Mesenteric fat pad (tissue), 1 donor: ENCODE data around the gene APBA3. TPM values are rescaled to one million over a fixed set of nuclear protein-coding genes. Genes with fewer than 3 reads are reported as not detected.

ENCODE experiments used
- DNase-seq: peaks from one replicate; pipeline ENCODE4 v3.0.0-alpha.2; 2020; ENCODE audit warnings: low spot score
- total RNA-seq: library from RNA; stranded (reverse); fragmentation: NEBNext Ultra II Directional; extraction: Animal tissue kit (Norgen Biotek cat#: 25700); gene quantifications from one replicate; pipeline ENCODE4 v1.2.1, GENCODE V29; 2021
- donor health status: DM: yes; HTN: yes; CAD: no.

Gene APBA3
- total RNA-seq, 1 donor from 2014 or later, result 12.1 TPM

DNA sequence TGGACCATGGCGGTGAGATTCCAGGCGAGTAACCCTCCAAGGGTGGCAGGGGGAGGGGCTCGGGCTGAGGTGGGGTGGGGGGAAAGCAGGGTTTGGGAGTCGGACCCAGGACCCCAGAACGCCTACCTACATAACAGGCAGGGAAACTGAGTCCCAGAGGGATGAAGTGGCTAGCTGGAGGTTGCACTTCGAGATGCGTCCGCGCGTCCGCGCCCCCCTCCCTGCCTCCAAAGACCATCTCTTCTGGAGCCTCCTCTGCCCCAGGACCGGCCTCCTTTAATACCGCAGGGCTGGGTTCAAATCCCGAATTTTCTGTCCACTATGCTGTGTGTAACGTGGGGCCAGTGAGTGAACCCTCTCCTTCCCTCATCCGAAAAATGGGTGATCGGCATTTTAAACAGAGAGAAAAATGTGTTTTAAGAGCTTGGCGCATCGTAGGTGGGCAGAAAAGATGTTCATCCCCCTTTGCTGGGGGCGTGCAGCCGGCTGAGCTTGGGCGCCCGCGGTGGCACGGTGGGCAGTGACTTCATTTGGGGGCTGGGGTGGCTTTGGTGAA lies 39.5 kb downstream of the APBA3 start:
- no peak for DNase-seq

GRCh38 chr19:3721131-3721886 lies 40.2 kb downstream of the APBA3 start:
- peak; percentile 95 for DNase-seq

DNA sequence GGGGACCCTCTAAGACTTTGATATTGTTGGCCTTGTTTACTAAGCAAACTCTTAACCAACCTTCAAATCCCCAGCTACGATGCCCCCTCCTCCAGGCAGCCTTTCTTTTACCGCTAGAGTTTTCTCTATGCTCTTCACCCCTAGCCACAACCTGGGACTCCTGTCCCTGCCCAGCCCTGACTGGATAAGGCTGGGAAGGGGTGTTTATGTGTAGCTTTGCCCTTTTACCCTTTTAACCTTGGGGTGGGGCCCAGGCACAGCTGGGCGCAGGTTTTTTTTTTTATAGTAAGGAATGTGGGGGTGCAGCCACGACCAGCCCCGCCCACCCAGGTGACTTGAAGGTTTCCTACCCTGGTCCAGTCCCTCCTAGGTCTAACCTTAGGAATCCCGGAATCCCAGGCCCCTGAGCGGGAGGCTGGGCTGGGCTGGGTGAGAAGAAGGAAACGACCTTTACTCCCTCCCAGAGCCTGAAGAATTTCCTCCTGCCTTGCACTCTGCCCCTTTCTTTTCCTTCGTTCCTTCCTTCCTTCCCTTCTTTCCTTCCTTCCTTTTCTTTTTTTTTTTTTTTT lies 41.1 kb downstream of the APBA3 start:
- no peak for DNase-seq

GRCh38 chr19:3719868-3720267 lies 41.6 kb downstream of the APBA3 start:
- DNase-seq, result no peak

- no peak for DNase-seq
These were observed 45.3 kb downstream of the APBA3 start for GRCh38 chr19:3716147-3716668.

GRCh38 chr19:3712663-3713611 lies 48.6 kb downstream of the APBA3 start:
- DNase-seq, result no peak

DNA sequence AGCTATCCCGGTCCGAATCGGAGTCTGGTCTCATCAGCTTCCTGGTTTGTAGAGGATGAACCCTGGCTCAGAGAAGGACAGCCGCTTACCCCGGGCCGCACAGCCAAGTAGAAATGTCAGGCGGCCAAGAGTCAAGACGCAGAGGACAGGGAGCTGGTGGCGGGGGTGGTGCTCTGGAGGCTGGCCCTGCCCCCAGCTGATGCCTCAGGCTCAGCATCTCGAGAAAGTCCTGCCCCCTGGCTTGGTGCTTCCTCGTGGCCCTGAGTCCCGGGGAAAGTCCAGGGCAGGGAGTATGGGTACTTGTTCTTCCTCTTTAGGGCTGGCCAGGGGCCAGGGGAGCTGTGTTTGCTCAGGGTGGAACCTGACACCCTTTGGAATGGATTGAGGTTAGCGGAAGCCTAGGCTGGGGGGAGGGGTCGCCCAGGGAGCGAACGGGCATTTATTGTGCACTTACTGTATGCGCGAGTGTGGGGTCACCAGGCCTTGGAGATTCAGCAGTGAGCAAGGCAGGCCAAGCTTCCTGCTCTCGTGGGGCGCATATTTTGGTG lies 51.2 kb downstream of the APBA3 start:
- DNase-seq, result no peak

DNA sequence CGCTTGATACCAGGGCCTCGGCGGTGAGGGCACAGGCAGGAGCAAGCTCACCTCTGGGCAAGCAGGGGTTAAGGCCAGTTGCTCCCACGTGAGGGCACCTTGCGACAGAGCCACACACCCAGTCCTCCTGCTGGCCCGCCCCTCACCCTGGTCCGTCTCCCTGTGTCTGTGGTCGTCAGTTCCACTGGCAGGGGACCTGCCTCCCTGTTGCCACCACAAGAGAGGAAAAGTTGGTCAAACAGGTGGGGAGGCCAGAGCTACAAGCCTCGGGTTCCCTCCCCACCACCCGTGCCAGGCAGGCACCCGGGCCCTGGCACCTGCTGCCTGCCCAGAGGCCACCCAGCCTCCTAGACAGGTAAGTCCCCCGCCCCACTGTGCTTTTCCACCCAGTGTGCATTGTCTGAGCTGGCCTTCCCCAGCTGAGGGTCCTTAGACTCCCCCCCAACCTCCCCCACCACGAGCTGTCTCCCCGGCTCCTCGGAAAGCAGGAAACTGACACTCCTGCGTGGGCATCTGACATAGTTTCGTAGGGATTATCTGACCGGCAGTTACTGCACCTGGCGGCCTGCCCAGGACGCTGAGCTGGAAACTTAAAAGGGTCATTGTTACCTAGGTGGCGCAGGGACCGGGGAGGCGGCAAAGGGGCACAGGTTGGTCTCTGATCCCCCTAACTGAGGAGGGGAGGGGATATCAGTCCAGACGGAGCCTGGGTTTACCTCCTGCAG lies 53.1 kb downstream of the APBA3 start, which contains the start of gene TJP3:
TJP3 (plus strand) TSS at position 178 of the 725 bp plus-strand sequence. CDS start 20,049 bp downstream, outside the sequence.
- no peak for DNase-seq

DNA sequence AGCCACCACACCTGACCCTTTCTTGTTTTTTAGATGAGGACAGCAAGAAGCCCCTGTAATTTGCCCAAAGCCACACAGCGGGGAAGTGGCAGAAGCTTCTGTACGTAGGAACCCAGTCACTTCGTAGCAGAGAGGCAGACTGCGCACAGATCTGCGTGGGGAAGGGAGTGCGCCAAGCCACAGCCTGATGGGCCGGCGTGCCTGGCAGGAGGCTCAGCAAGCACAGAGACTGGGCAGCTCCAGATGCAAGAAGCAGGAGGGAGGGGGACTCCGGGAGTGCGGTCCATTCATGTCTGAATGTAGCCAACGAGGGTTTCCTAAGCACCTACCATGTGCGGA lies 53.7 kb downstream of the APBA3 start:
- no peak for DNase-seq

DNA sequence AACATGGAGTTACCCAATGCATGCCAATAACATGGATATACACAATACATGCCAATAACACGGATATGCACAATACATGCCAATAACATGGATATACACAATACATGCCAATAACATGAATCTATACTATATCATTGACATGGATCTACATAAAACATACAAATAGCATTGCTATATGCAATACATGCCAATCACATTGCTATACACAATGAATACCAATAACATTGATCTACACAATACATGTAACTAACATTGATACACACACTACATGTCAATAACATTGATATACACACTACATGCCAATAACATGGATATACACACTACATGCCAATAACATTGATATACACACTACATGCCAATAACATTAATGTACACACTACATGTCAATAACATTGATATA lies 60.3 kb downstream of the APBA3 start:
- DNase-seq, result no peak

Other genes with a start within 250 kb of the APBA3 start
- gene TEKTIP1, start 222.5 kb downstream of the APBA3 start, total RNA-seq, result 0.51 TPM
- 63.1 TPM for gene MFSD12, start 204.1 kb downstream of the APBA3 start, total RNA-seq
- gene HMG20B, start 188.7 kb downstream of the APBA3 start, total RNA-seq, result 55.1 TPM
- gene GIPC3, start 176.2 kb downstream of the APBA3 start, total RNA-seq, result 1.8 TPM
- gene TBXA2R, start 154.8 kb downstream of the APBA3 start, total RNA-seq, result 5.4 TPM
- 18.9 TPM for gene CACTIN, start 134.9 kb downstream of the APBA3 start, total RNA-seq
- gene PIP5K1C, start 61.2 kb downstream of the APBA3 start, total RNA-seq, result 40.0 TPM
- gene TJP3, start 53.3 kb downstream of the APBA3 start, total RNA-seq, result 0.39 TPM
- 72.7 TPM for gene MRPL54, start 990 bp upstream of the APBA3 start, total RNA-seq
- not detected for gene RAX2, start 10.5 kb upstream of the APBA3 start, total RNA-seq
- gene MATK, start 24.7 kb upstream of the APBA3 start, total RNA-seq, result 3.3 TPM
- not detected for gene ZFR2, start 107.3 kb upstream of the APBA3 start, total RNA-seq
- gene ATCAY, start 119.0 kb upstream of the APBA3 start, total RNA-seq, result not detected
- not detected for gene NMRK2, start 171.4 kb upstream of the APBA3 start, total RNA-seq
- gene DAPK3, start 209.4 kb upstream of the APBA3 start, total RNA-seq, result 56.5 TPM
- gene EEF2, start 223.8 kb upstream of the APBA3 start, total RNA-seq, result 2,131 TPM
- 17.9 TPM for gene PIAS4, start 246.0 kb upstream of the APBA3 start, total RNA-seq